HepG2 (cell line): ENCODE measurements around the gene KCNAB3. TPM values are rescaled to one million over a fixed set of nuclear protein-coding genes. Genes with fewer than 3 reads are reported as not detected.

ENCODE experiments used
- ATAC-seq: fragments of 200-7000 bp; cut with Tn5 transposase; 3 replicates; pipeline ENCODE4 v1.9.1; 2020; ENCODE audit warnings: mild to moderate bottlenecking, moderate library complexity
- BruUV-seq: library from RNA; stranded (reverse); fragments of 400-500 nt; replicated peaks from 2 replicates; lab custom pipeline; 2021; lab: Mats Ljungman, UMichigan
- CTCF ChIA-PET: fragments of 300-600 bp; formaldehyde crosslinking; extraction: SDS; loops from one replicate; lab custom pipeline; 2021; ENCODE audit warnings: low total read pairs, inconsistent platforms, low intra/inter-chr PET ratio; lab: Yijun Ruan, JAX
- POLR2A ChIA-PET: fragments of 350-600 bp; sonication (Branson Sonifier 250); formaldehyde crosslinking; loops from one replicate; lab custom pipeline; 2020; ENCODE audit warnings: antibody characterized with exemption, inconsistent platforms; lab: Yijun Ruan, JAX
- DNase-seq: peaks from one replicate; pipeline ENCODE4 v3.0.0-alpha.2; 2015; ENCODE audit warnings: low spot score
- FAIRE-seq: peaks from 3 replicates; lab custom pipeline; 2011; peaks lifted over from hg19 to GRCh38; lab: Jason Lieb, UNC
- H2AFZ ChIP-seq: one replicate; pipeline ENCODE4 v1.6.1; 2011; ENCODE audit warnings: low read length, inconsistent platforms
- H3K27ac ChIP-seq: fragments of 300-600 bp; 3 replicates; pipeline ENCODE4 v1.8.0; 2011; ENCODE audit warnings: mixed run types, mild to moderate bottlenecking, mixed read lengths, low read length, inconsistent platforms; ENCODE audit not compliant: insufficient read depth; ENCODE audit errors: extremely low read length
- H3K27me3 ChIP-seq, 2 experiments: fragments of 200-600 bp in 1 of 2; 2 replicates in 1 of 2; 3 replicates in 1 of 2; pipeline versions ENCODE4 v1.6.0 to v1.8.0; 2011; ENCODE audit warnings: low read length in 2 of 2, mild to moderate bottlenecking in 2 of 2, moderate library complexity in 2 of 2, inconsistent platforms in 1 of 2; ENCODE audit not compliant: insufficient read depth in 2 of 2, control insufficient read depth in 1 of 2
- H3K36me3 ChIP-seq, 2 experiments: fragments of 200-600 bp in 1 of 2; replicated peaks in 1 of 2; 2 replicates in 1 of 2; 3 replicates in 1 of 2; pipeline versions ENCODE4 v1.5.1 to v1.8.0; 2011; ENCODE audit warnings: low read length in 2 of 2, inconsistent platforms in 1 of 2; ENCODE audit not compliant: insufficient read depth in 2 of 2, control insufficient read depth in 1 of 2
- H3K4me1 ChIP-seq: 2 replicates; pipeline ENCODE4 v1.5.1; 2012; ENCODE audit warnings: low read length, inconsistent platforms; ENCODE audit not compliant: insufficient read depth
- H3K4me2 ChIP-seq: 2 replicates; pipeline ENCODE4 v1.6.0; 2011; ENCODE audit warnings: low read depth, low read length, inconsistent platforms
- H3K4me3 ChIP-seq, 3 experiments: fragments of 200-600 bp in 1 of 3; sonication (generic), shearing (Covaris generic) in 1 of 3; replicated peaks in 1 of 3; 2 replicates each; pipeline ENCODE4 v1.5.1; 2011 to 2016; ENCODE audit warnings: low read length in 3 of 3, inconsistent platforms in 2 of 3, low read depth in 2 of 3, mild to moderate bottlenecking in 2 of 3, control low read depth in 1 of 3, mixed read lengths in 1 of 3; ENCODE audit not compliant: insufficient read depth in 1 of 3
- H3K79me2 ChIP-seq: one replicate; pipeline ENCODE4 v1.6.1; 2011; ENCODE audit warnings: low read length, inconsistent platforms; ENCODE audit not compliant: insufficient read depth
- H3K9ac ChIP-seq: 2 replicates; pipeline ENCODE4 v1.6.0; 2011; ENCODE audit warnings: mild to moderate bottlenecking, low read depth, low read length, inconsistent platforms; ENCODE audit not compliant: insufficient read depth
- H3K9me3 ChIP-seq: 2 replicates; pipeline ENCODE4 v1.5.1; 2012; ENCODE audit warnings: mild to moderate bottlenecking, low read length
- H4K20me1 ChIP-seq: 2 replicates; pipeline ENCODE4 v1.6.0; 2011; ENCODE audit warnings: inconsistent platforms, mild to moderate bottlenecking, low read length, moderate library complexity; ENCODE audit not compliant: insufficient read depth
- HIC2 ChIP-seq: sonication (generic); formaldehyde crosslinking; IDR thresholded peaks from 2 replicates; pipeline ENCODE4 v1.9.0; 2022; ENCODE audit warnings: low read depth, missing genetic modification reagents
- KLF13 ChIP-seq: sonication (generic); formaldehyde crosslinking; IDR thresholded peaks from 2 replicates; pipeline ENCODE4 v1.4.0; 2020; ENCODE audit warnings: mild to moderate bottlenecking, missing genetic modification reagents
- POLR2G ChIP-seq: fragments of 200-400 bp; formaldehyde crosslinking; IDR thresholded peaks from 2 replicates; pipeline ENCODE4 v1.6.1; 2018; ENCODE audit warnings: mild to moderate bottlenecking, low read depth, low read length, moderate library complexity
- SOX13 ChIP-seq, 3 experiments: fragments of 450-650 bp in 1 of 3; sonication (generic) in 1 of 3; formaldehyde crosslinking in 1 of 3; IDR thresholded peaks in 2 of 3; conservative IDR thresholded peaks in 1 of 3; 2 replicates each; pipeline versions ENCODE4 v1.5.0 to v1.6.1; 2016 to 2020; ENCODE audit warnings: antibody characterized with exemption in 1 of 3, mild to moderate bottlenecking in 1 of 3, missing compliant biosample characterization in 1 of 3, missing genetic modification reagents in 1 of 3, moderate library complexity in 1 of 3
- ZBTB3 ChIP-seq: sonication (generic); formaldehyde crosslinking; IDR thresholded peaks from 2 replicates; pipeline ENCODE4 v1.4.0; 2020; ENCODE audit warnings: low read depth, mild to moderate bottlenecking, moderate library complexity, missing genetic modification reagents, borderline replicate concordance
- ZNF615 ChIP-seq: sonication (generic); formaldehyde crosslinking; IDR thresholded peaks from 2 replicates; pipeline ENCODE4 v1.5.0; 2020; ENCODE audit warnings: mild to moderate bottlenecking, missing genetic modification reagents, borderline replicate concordance
- WGBS: methylation state at CpG from one replicate; pipeline ENCODE4 v1.1.6; 2017; ENCODE audit warnings: low lambda C conversion rate; 5-methylcytosine and 5-hydroxymethylcytosine counted together
- in situ Hi-C: cut with HindIII; loops from 2 replicates; pipeline ENCODE4 v1.10.0; 2017; ENCODE audit warnings: low pct_unique_long_range_greater_than_20kb; ENCODE audit not compliant: extremely low pct_ligation_motif_present
- intact Hi-C: fragments of 100-400 bp; cut with micrococcal nuclease; formaldehyde crosslinking; loops from one replicate; pipeline ENCODE4 v1.10.0; 2022; ENCODE audit not compliant: unreplicated experiment
- polyA plus RNA-seq, 8 experiments: library from polyadenylated mRNA; depleted of rRNA in 3 of 8; stranded (reverse) in 7 of 8; unstranded in 1 of 8; fragments of >200 nt; fragmentation: Illumina TruSeq in 4 of 8; extraction: Trizol in 4 of 8; gene quantifications; 2 replicates each; pipeline versions ENCODE4 v1.2.1 to v1.2.3, GENCODE V29; 2011 to 2016; ENCODE audit warnings: low read depth in 4 of 8, missing spikeins in 1 of 8, mixed read lengths in 1 of 8; ENCODE audit not compliant: insufficient read depth in 1 of 8
- total RNA-seq, 5 experiments: library from RNA; depleted of rRNA; stranded (reverse); fragments of >200 nt; fragmentation: Illumina TruSeq; extraction: Trizol; gene quantifications; 2 replicates each; pipeline ENCODE4 v1.2.3, GENCODE V29; 2016; ENCODE audit warnings: low read depth in 1 of 5
- TF ChIP-seq, protein P1 (sequence below), 2 experiments: sonication (generic) in 1 of 2; formaldehyde crosslinking in 1 of 2; IDR thresholded peaks; 2 replicates each; pipeline versions ENCODE4 v1.4.0 to v1.6.1; 2016 to 2020; ENCODE audit warnings: borderline replicate concordance in 1 of 2, low read depth in 1 of 2, mild to moderate bottlenecking in 1 of 2, missing genetic modification reagents in 1 of 2

KCNAB3 gene
- total and polyA plus RNA-seq, 2 of the 13 experiments (the other 11 are each of a cell fraction or from before 2014, with no cell fraction given): 0.29 to 0.88 TPM

GRCh38 chr17:7950578-7950977 lies 20.9 kb upstream of the KCNAB3 start (continued):
- no peak for TF ChIP-seq POLR2G

DNA sequence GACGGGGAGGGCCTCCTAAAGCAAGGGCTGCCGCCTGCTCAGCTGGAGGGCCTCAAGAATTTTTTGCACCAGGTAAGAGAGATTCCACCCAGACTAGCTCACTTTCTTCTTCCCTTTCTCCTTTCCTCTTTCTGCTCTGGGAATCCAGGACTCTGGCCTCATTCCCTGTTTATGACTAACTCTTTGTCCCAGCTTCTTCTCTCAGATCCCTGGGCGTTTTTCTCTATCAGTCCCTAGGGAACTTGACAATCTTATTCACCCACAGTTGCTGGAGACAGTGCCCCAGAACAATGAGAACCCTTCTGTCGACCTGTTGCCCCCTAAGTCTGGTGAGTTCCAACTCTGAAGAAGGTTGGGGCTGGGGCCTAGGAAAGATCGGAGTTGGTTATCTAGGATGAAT lies 18.0 kb upstream of the KCNAB3 start:
- ChIA-PET CTCF (no interaction called here), POLR2A (interaction anchor here (1.1 kb wide), 1 partner anchor 14 kb away, joined by 3 read pairs; no protein-coding TSS in a partner anchor)
- WGBS: 90% methylated on average over 5 of the region's 5 CpGs
- no peak overlapping the region for H2AFZ ChIP-seq
- no peaks in the 10 kb centered on the region for H3K9me3 ChIP-seq
- no peaks in the 10 kb centered on the region for H3K79me2 ChIP-seq
- no peak for ATAC-seq
- in situ Hi-C loops (no loop called here), intact Hi-C loops (no loop called here)
- H3K4me1 ChIP-seq: no peaks in the 10 kb centered on the region
- no peak overlapping the region for H3K4me2 ChIP-seq
- H3K27me3 ChIP-seq: no peaks in the 10 kb centered on the region
- H3K27ac ChIP-seq: no peak overlapping the region
- FAIRE-seq: no peak
- TF ChIP-seq HIC2 (CRISPR knock-in tag) (no peak), ZNF615 (no peak)
- H4K20me1 ChIP-seq: no peaks in the 10 kb centered on the region
- no peak overlapping the region for H3K9ac ChIP-seq
- peaks cover 17 to 56% of the 10 kb centered on the region in 2 experiments for H3K36me3 ChIP-seq
- BruUV-seq: no TSS peak
- DNase-seq: no peak
- no peak overlapping the region for H3K4me3 ChIP-seq

GRCh38 chr17:7946441-7946840 lies 16.8 kb upstream of the KCNAB3 start:
- no peaks in the 10 kb centered on the region for H3K79me2 ChIP-seq

More at GRCh38 chr17:7946441-7946840, 16.8 kb upstream of the KCNAB3 start:
- peaks cover 17 to 56% of the 10 kb centered on the region in 2 experiments for H3K36me3 ChIP-seq
- no peaks in the 10 kb centered on the region for H3K9me3 ChIP-seq
- ATAC-seq (no peak), FAIRE-seq (no peak), DNase-seq (no peak)
- no peaks in the 10 kb centered on the region for H3K27me3 ChIP-seq
- POLR2A ChIA-PET: no interaction called here
- BruUV-seq: no TSS peak
- no peak overlapping the region for H3K4me2 ChIP-seq
- no peak overlapping the region for H2AFZ ChIP-seq
- in situ Hi-C loops (no loop called here), intact Hi-C loops (no loop called here)
- CTCF ChIA-PET: no interaction called here
- no peak overlapping the region for H3K4me3 ChIP-seq
- WGBS: 93% methylated on average over 5 of the region's 5 CpGs
- H4K20me1 ChIP-seq: no peaks in the 10 kb centered on the region
- no peak overlapping the region for H3K9ac ChIP-seq
- TF ChIP-seq SOX13 (IDR thresholded peaks at IDR 0.05): no peak
- TF ChIP-seq SOX13 (CRISPR knock-in tag; conservative IDR thresholded peaks at IDR 0.05 in 1 of 2, IDR thresholded peaks at IDR 0.05 in 1 of 2): no peak
- TF ChIP-seq KLF13 (CRISPR knock-in tag): no peak
- no peak for TF ChIP-seq ZBTB3
- TF ChIP-seq, protein P1, sequence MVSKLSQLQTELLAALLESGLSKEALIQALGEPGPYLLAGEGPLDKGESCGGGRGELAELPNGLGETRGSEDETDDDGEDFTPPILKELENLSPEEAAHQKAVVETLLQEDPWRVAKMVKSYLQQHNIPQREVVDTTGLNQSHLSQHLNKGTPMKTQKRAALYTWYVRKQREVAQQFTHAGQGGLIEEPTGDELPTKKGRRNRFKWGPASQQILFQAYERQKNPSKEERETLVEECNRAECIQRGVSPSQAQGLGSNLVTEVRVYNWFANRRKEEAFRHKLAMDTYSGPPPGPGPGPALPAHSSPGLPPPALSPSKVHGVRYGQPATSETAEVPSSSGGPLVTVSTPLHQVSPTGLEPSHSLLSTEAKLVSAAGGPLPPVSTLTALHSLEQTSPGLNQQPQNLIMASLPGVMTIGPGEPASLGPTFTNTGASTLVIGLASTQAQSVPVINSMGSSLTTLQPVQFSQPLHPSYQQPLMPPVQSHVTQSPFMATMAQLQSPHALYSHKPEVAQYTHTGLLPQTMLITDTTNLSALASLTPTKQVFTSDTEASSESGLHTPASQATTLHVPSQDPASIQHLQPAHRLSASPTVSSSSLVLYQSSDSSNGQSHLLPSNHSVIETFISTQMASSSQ (IDR thresholded peaks at IDR 0.05; ENCODE audit: low read depth): no peak
- TF ChIP-seq, protein P1 (CRISPR knock-in tag; IDR thresholded peaks at IDR 0.05; ENCODE audit: borderline replicate concordance): no peak
- H3K4me1 ChIP-seq: no peaks in the 10 kb centered on the region
- H3K27ac ChIP-seq: no peak overlapping the region
